Measurements from ENCODE around the gene HGFAC. TPM values are rescaled to one million over a fixed set of nuclear protein-coding genes. Genes with fewer than 3 reads are reported as not detected.

Gene HGFAC
- total RNA-seq, 1 experiment from 2014 or later = not detected

DNA sequence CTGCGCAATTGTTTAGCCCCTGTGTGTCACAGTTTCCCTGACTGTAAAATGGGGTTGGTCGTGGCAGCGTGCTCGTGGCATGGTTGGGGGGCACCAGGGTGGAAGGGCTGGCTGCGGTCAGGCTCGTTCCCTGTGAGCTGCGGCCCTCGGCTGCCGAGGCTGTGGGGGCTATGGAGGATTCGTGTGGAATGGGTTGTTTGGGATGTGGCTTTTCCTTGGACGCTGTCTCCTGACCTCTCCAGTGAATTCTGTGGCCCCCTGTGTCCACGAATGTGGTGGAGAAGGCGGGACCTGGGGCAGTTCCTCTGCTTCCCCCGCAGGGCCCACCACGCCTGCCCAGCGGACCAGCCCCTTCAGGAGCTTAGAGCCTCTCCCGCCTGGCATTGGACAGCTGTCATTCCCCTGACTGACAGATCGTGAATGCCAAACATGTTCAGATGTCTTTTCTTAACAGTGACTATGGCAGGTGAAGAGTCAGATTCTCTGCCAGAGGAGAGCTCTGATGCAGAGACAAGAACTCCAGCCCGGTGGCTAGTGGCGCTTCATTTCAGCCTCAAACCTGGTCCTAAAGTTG lies 17.2 kb upstream of the HGFAC start:
- DNase-seq (ENCODE audit: low read depth) = no peak

DNA sequence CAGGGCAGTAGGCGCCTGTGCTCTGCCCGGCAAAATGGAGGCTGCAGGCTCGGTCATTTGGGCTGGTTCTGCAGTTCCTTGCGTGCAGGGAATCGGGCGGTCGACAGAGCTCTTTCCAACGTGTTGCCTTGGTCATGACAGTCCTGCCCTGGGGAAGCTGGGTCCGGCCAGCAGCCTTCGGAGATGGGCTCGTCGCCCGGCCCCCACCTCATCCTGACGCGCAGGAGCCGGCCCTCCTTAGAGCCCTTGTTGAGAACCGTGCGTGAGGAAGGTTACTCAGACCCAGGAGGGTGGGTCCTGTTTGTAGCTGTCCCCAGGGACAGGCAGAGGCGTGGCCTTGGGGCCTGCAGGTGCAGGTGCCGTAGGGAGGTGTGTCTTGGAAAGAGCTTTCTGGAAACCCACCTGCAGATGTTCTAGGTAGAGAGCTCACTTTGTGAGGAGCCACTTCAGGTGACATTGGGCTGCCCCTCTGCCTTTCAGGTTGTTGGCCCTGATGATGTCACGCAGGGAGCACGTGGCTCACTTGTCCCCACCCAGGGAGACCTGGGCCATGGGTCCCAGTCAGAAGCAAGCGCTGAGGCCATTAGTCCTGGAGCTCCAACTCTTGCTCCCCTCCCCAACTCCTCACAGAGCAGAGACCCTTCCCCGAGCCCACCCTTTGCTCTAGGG lies 15.2 kb upstream of the HGFAC start:
- no peak for DNase-seq (ENCODE audit: low read depth)

DNA sequence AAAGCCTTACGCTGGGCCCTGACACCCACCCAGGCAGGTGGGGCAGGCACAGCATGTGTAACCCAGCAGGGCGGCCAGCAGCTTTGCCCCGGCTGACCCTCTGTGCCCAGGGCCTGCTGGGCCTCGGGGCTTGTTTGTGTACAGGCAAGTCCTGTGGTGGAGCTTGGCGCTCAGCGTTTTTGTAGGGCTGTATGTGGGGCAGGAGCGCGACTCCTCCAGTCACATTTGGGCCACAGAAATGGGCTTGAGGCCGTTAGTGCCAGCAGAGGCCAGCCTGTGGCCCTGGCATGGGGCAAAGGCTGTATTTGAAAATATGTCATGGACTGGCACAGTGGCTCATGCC lies 14.7 kb upstream of the HGFAC start:
- no peak for DNase-seq (ENCODE audit: low read depth)

DNA sequence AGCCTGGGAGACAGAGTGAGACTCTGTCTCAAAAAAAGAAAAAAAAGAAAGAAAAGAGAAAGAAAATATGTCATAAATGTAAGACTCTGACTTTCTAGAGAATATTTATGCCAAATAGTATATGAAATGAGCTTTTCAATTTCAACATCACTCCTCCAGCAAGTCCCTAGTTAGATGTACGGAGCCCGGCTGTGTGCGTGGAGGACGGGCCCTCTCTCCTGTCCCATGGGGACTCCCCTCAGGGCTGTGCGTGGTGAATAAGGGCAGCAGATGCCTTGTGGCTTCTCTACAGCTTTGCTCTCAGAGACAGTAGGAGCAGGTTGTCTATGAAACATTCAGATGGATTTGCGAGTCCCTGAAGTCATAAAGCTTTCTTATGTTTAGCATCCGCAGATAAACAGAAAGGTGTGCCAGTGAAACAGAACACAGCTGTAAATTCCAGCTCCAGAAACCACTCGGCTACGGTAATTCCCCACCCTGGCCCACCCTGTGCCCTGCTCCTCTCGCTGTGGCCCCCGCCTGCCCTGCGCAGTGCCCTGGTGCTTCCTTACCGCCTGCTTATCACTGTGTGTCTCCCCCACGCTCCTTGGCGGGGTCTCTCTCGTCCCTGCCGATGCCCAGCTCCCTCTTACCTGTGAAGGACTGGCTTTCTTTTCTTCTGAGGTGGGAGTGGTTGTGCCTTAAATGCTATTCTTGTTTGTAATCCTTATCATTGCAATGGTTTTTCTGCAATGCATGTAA lies 13.9 kb upstream of the HGFAC start:
- no peak for DNase-seq (ENCODE audit: low read depth)

DNA sequence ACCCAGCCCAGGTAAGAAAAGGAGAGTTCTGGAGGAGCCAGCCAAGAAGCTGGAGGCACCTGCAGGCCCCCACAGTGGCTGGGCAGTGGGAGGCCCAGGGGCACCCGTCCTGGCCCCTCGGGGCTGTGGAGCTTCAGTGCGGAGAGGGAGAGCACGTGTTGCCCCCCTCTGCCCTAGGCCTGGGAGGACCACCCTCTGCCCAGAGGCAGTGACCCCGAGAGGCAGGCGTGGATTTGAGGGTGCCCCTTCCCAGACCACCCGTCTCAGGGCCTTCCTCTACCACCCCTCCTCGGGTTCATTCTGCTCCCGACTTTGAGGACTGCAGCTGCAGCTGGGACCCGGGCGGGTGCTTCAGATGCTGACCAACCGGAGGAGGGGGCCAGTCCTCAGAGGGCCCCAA lies 12.1 kb upstream of the HGFAC start:
- DNase-seq (ENCODE audit: low read depth) = no peak

GRCh38 chr4:3430524-3430923 lies 11.2 kb upstream of the HGFAC start:
- DNase-seq (ENCODE audit: low read depth) = no peak

DNA sequence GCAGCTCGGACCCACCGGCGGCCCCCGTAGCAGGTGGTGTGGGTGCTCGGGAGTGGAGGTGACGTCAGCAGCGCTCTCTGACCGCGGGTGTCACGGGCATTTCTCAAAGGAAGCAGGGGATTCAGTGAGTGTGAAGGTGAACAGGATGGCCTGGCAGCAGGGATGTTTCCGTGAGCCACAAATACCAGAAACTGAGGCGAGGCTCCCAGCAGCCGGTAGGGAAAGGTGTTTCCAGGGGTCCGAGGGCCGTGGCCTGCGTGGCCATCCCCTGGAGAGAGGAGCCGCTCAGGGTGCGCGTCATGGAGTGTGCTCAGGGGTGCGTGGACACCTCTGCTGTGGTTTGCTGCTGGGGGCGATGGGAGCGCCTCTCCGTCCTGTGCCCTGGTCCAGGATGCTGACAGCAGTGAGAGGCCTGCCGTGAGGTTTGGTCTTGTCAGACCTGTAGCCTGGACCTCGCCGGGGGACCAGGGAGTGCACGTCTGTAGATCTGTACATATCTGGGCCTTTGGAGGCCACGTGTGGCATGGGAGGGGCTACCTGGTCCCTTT lies 10.2 kb upstream of the HGFAC start:
- DNase-seq (ENCODE audit: low read depth) = no peak

- no peak for DNase-seq (ENCODE audit: low read depth)
These were observed 9.4 kb upstream of the HGFAC start for GRCh38 chr4:3432381-3432790.

GRCh38 chr4:3433138-3433869 lies 8.5 kb upstream of the HGFAC start:
- no peak for DNase-seq (ENCODE audit: low read depth)

DNA sequence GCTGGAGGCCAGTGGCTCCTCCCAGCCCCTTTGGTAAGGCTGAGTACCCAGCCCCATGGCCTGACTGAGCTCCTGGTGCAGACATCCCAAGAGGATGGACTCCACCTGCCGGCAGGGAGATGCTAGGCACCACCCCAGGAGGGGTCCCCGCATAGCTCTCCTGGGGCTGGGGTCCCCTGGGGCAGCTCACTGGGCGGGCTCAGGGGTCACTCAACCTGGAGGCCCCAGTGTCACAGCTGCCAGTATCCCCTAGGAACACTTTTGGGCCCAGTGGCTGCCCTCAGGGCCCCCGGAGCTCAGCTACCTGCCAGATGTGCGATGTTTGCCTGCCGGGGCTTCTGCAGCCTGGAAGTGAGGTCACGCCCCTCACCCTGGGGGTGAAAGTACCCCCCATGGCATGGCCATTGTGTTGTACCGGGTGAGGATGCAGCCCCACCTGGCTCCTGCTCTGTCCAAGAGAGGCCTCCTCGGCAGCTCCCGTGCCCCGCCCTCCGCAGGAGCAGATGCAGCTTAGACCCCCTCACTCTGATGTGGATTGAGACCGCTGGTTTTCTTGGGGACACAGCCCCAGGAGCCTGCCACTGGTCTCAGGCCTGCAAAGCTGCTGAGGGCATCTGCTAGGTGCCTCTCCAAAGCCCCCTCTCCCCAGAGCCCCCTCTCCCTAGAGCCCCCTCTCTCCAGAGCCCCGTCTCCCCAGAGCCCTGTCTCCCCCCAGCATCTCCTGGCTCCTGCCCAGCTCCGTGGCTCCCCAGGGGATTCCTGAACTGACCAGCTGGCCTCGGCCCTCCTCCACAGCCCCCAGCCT lies 6.7 kb upstream of the HGFAC start:
- no peak for DNase-seq (ENCODE audit: low read depth)

GRCh38 chr4:3435686-3435956 lies 6.1 kb upstream of the HGFAC start:
- DNase-seq (ENCODE audit: low read depth) = no peak

- DNase-seq (ENCODE audit: low read depth) = no peak
These were observed 5.5 kb upstream of the HGFAC start for GRCh38 chr4:3436048-3436797.

GRCh38 chr4:3436798-3437581 lies 4.8 kb upstream of the HGFAC start:
- peak; percentile 53 for DNase-seq (ENCODE audit: low read depth)

DNA sequence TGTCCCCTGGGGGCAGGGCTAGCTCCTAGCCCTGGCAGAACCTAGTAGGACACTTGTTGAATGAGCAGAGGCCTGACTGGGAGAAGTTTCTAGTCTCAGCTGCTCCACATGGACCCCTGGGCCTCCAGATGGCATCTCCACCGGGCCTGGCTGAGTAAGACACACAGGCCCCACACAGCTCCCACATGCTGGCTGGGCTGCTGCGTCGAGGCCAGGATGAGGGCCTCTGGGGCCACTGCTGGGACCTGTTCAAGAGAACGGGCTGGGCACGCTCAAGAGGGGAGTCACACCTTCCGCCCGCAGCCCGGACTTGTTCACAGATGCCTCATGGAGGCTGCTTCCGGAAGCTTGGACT lies 4.2 kb upstream of the HGFAC start:
- no peak for DNase-seq (ENCODE audit: low read depth)

- no peak for DNase-seq (ENCODE audit: low read depth)
These were observed 3.5 kb upstream of the HGFAC start for GRCh38 chr4:3437998-3438846.

- DNase-seq (ENCODE audit: low read depth) = no peak
These were observed 3.0 kb upstream of the HGFAC start for GRCh38 chr4:3438847-3439180.

DNA sequence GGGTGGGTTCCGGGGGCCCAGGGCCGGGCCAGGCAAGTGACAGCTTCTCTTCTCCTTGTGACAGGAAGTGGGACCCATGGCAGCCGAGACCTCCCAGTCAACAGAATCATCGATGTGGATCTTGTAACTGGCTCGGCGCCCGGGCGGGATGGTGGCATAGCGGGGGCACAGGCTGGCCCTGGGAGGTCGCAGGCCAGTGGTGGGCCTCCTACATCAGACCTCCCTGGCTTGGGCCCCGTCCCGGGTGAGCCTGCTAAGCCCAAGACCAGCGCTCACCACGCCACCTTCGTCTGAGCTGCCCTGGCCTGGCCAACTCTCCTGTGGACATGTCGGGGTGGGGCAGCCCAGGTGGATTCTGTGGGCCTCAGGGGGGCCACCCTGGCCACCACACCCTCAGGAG lies 2.4 kb upstream of the HGFAC start:
- DNase-seq (ENCODE audit: low read depth) = no peak

- peak; percentile 13 for DNase-seq (ENCODE audit: low read depth)
These were observed 1.8 kb upstream of the HGFAC start for GRCh38 chr4:3440011-3440410.

DNA sequence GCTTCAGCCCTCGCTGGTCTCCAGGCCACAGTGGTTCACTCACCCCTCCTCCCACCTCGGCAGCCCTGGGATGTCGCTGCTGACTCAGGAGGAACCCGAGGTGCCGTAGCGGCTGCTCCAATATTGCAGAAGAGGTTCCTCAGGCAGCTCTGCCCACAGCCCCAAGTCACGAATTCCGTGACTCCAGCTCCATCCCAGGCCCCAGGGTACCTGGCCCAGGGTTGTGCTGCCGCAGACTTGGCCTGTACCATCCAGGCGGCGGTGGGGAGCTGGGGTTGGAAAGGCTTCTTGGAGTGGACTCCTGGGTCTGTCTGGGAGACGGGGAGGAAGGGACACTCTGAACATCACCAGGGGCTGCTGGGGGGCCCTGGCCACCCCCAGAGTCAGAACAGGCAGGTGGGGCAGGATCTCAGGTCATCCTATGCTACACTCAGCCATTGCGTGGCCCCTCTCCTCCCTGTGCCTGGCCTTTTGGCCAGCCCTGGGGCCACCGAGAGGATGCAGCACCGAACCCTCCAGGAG lies 728 bp upstream of the HGFAC start:
- peak; percentile 35 for DNase-seq (ENCODE audit: low read depth)

Data from RPMI7951 (cell line).